K562 (cell line): ENCODE measurements around the gene RAB17. TPM values are rescaled to one million over a fixed set of nuclear protein-coding genes. Genes with fewer than 3 reads are reported as not detected.

Source experiments
- ATAC-seq: fragments of 200-7000 bp; cut with Tn5 transposase; 3 replicates; pipeline ENCODE4 v1.9.1; 2020; ENCODE audit warnings: moderate library complexity
- BruUV-seq: library from RNA; stranded (reverse); fragments of 400-500 nt; replicated peaks from 2 replicates; lab custom pipeline; 2021; lab: Mats Ljungman, UMichigan
- CTCF ChIA-PET: fragments of 300-600 bp; formaldehyde crosslinking; extraction: SDS; loops from one replicate; lab custom pipeline; 2021; ENCODE audit warnings: low intra/inter-chr PET ratio; lab: Yijun Ruan, JAX
- POLR2A ChIA-PET: fragments of 300-600, 350-650 bp; sonication (Branson Sonifier 250); formaldehyde crosslinking; extraction: SDS; loops from one replicate; lab custom pipeline; 2021; ENCODE audit warnings: antibody characterized with exemption, inconsistent platforms; lab: Yijun Ruan, JAX
- DNase-seq, 4 experiments: peaks; one replicate each; pipeline versions ENCODE4 v3.0.0 to v3.0.0-alpha.2; 2011 to 2018; ENCODE audit warnings: low spot score in 3 of 4, mixed read lengths in 3 of 4; ENCODE audit errors: extremely low read depth in 1 of 4
- FAIRE-seq: peaks from 2 replicates; lab custom pipeline; 2011; peaks lifted over from hg19 to GRCh38; lab: Jason Lieb, UNC
- H2AFZ ChIP-seq: 2 replicates; pipeline ENCODE4 v1.6.0; 2011; ENCODE audit warnings: low read depth, low read length, control low read depth, inconsistent platforms
- H3K27ac ChIP-seq: fragments of 200-600 bp; 3 replicates; pipeline ENCODE4 v1.8.0; 2011; ENCODE audit warnings: low read depth, mild to moderate bottlenecking, control low read depth, inconsistent platforms, low read length, moderate library complexity, mixed read lengths; ENCODE audit errors: extremely low read depth
- H3K27me3 ChIP-seq, 2 experiments: fragments of 300-600 bp in 1 of 2; 2 replicates in 1 of 2; 3 replicates in 1 of 2; pipeline versions ENCODE4 v1.6.0 to v1.8.0; 2011; ENCODE audit warnings: inconsistent platforms in 2 of 2, low read length in 2 of 2, mild to moderate bottlenecking in 1 of 2, mixed read lengths in 1 of 2, moderate library complexity in 1 of 2; ENCODE audit not compliant: control insufficient read depth in 2 of 2, insufficient read depth in 2 of 2
- H3K36me3 ChIP-seq: fragments of 300-600 bp; 3 replicates; pipeline ENCODE4 v1.8.0; 2011; ENCODE audit warnings: mild to moderate bottlenecking, low read length, inconsistent platforms; ENCODE audit not compliant: control insufficient read depth, insufficient read depth
- H3K4me1 ChIP-seq, 2 experiments: fragments of 200-600 bp in 1 of 2; replicated peaks in 1 of 2; 2 replicates in 1 of 2; 3 replicates in 1 of 2; pipeline versions ENCODE4 v1.5.1 to v1.8.0; 2011; ENCODE audit warnings: inconsistent platforms in 2 of 2, low read length in 2 of 2, mild to moderate bottlenecking in 1 of 2, mixed read lengths in 1 of 2, moderate library complexity in 1 of 2; ENCODE audit not compliant: control insufficient read depth in 2 of 2, insufficient read depth in 2 of 2
- H3K4me2 ChIP-seq: 2 replicates; pipeline ENCODE4 v1.6.1; 2011; ENCODE audit warnings: low read length, control low read depth, inconsistent platforms, mixed read lengths; ENCODE audit not compliant: insufficient read depth
- H3K4me3 ChIP-seq: fragments of 200-600 bp; sonication (generic), shearing (Covaris generic); 2 replicates; pipeline ENCODE4 v1.5.1; 2016; ENCODE audit warnings: control low read depth, inconsistent platforms
- H3K79me2 ChIP-seq: fragments of 200-600 bp; 3 replicates; pipeline ENCODE4 v1.8.0; 2011; ENCODE audit warnings: low read length, inconsistent platforms; ENCODE audit not compliant: control insufficient read depth, insufficient read depth
- H3K9ac ChIP-seq, 2 experiments: 2 replicates each; pipeline versions ENCODE4 v1.6.0 to v1.6.1; 2011; ENCODE audit warnings: low read depth in 2 of 2, low read length in 2 of 2, control low read depth in 1 of 2, inconsistent platforms in 1 of 2, mild to moderate bottlenecking in 1 of 2, mixed read lengths in 1 of 2; ENCODE audit not compliant: insufficient read depth in 1 of 2
- H3K9me1 ChIP-seq: one replicate; pipeline ENCODE4 v1.6.0; 2011; ENCODE audit warnings: inconsistent platforms, mild to moderate bottlenecking, low read length, moderate library complexity; ENCODE audit not compliant: control insufficient read depth, insufficient read depth
- H3K9me3 ChIP-seq: replicated peaks from 2 replicates; pipeline ENCODE4 v1.5.1; 2011; ENCODE audit warnings: low read depth, low read length, inconsistent platforms; ENCODE audit not compliant: control insufficient read depth, insufficient read depth
- H4K20me1 ChIP-seq: replicated peaks from 2 replicates; pipeline ENCODE4 v1.6.1; 2011; ENCODE audit warnings: low read length, inconsistent platforms, mixed read lengths; ENCODE audit not compliant: control insufficient read depth, insufficient read depth
- ARNT ChIP-seq, 2 experiments: fragments of 450-650 bp; IDR thresholded peaks; 2 replicates each; pipeline ENCODE4 v1.6.1; 2016; ENCODE audit warnings: mild to moderate bottlenecking in 1 of 2
- ATF1 ChIP-seq, 2 experiments: fragments of 450-650 bp in 1 of 2; IDR thresholded peaks; 2 replicates each; pipeline ENCODE4 v1.6.1; 2016; ENCODE audit warnings: missing compliant biosample characterization in 1 of 2, missing genetic modification characterization in 1 of 2
- CEBPB ChIP-seq: fragments of 450-650 bp; IDR thresholded peaks from 2 replicates; pipeline ENCODE4 v1.6.1; 2016; ENCODE audit warnings: missing genetic modification characterization, missing compliant biosample characterization
- GABPB1 ChIP-seq: sonication (generic); formaldehyde crosslinking; IDR thresholded peaks from 2 replicates; pipeline ENCODE4 v1.8.0; 2022; ENCODE audit warnings: mild to moderate bottlenecking, missing genetic modification reagents
- NCOA2 ChIP-seq, 2 experiments: fragments of 450-650 bp; IDR thresholded peaks; 2 replicates each; pipeline ENCODE4 v1.6.1; 2018; ENCODE audit warnings: mild to moderate bottlenecking in 2 of 2, moderate library complexity in 1 of 2; ENCODE audit not compliant: partially characterized antibody in 2 of 2
- POLR3A ChIP-seq: IDR thresholded peaks from 2 replicates; pipeline ENCODE4 v1.6.1; 2011; ENCODE audit warnings: borderline replicate concordance, mild to moderate bottlenecking, moderate library complexity; ENCODE audit not compliant: insufficient read length, insufficient read depth; ENCODE audit errors: extremely low read depth
- PTBP1 ChIP-seq: fragments of 200-400 bp; formaldehyde crosslinking; IDR thresholded peaks from 2 replicates; pipeline ENCODE4 v1.6.1; 2017; ENCODE audit warnings: low read depth, low read length
- TCF7L2 ChIP-seq: fragments of 150-350 bp; IDR thresholded peaks from 2 replicates; pipeline ENCODE4 v1.6.1; 2016; ENCODE audit warnings: low read depth, mild to moderate bottlenecking, low read length, moderate library complexity
- TRIM24 ChIP-seq, 2 experiments: fragments of 450-650 bp; IDR thresholded peaks; 2 replicates each; pipeline ENCODE4 v1.6.1; 2016
- ZBTB7A ChIP-seq: IDR thresholded peaks from 2 replicates; pipeline ENCODE4 v1.6.1; 2011; ENCODE audit warnings: low read depth, mild to moderate bottlenecking, low read length, moderate library complexity, borderline replicate concordance; ENCODE audit not compliant: control insufficient read depth
- ZNF41 ChIP-seq: fragments of 250-450 bp; sonication (Bioruptor Pico); conservative IDR thresholded peaks from 2 replicates; pipeline ENCODE4 v1.4.0; 2020; ENCODE audit warnings: mild to moderate bottlenecking
- ZNF57 ChIP-seq: fragments of 450-650 bp; formaldehyde crosslinking; IDR thresholded peaks from 2 replicates; pipeline ENCODE4 v1.4.0; 2020; ENCODE audit warnings: mild to moderate bottlenecking, moderate library complexity
- WGBS: fragments of 100-300 bp; shearing (Covaris generic); methylation state at CpG from one replicate; pipeline ENCODE4 v1.1.6; 2016; ENCODE audit warnings: low coverage, mixed read lengths; ENCODE audit not compliant: insufficient coverage; ENCODE audit errors: missing lambda C conversion rate; 5-methylcytosine and 5-hydroxymethylcytosine counted together
- in situ Hi-C: fragments of 300-500 bp; cut with MboI; formaldehyde crosslinking; loops from 4 replicates; pipeline ENCODE4 v1.15.0; 2018; ENCODE audit warnings: inconsistent platforms, mixed read lengths
- intact Hi-C: fragments of 100-400 bp; cut with micrococcal nuclease; formaldehyde crosslinking; loops from 2 replicates; pipeline ENCODE4 v1.14.2; 2022
- polyA plus RNA-seq, 8 experiments: library from polyadenylated mRNA; depleted of rRNA in 4 of 8; stranded (reverse) in 5 of 8; unstranded in 3 of 8; fragments of >200 nt; fragmentation: Nextera tagmentation in 2 of 8; fragmentation: Illumina TruSeq in 1 of 8; extraction: Ambion mirVana in 2 of 8; extraction: Trizol in 1 of 8; gene quantifications; 2 replicates each; pipeline versions ENCODE4 v1.2.1 to v1.2.3, GENCODE V29; 2011 to 2014; ENCODE audit warnings: inconsistent platforms in 1 of 8, missing spikeins in 1 of 8
- total RNA-seq, 7 experiments: library from RNA; depleted of rRNA in 6 of 7; stranded (reverse); fragments of >200 nt in 6 of 7; fragmentation: Illumina TruSeq in 2 of 7; extraction: Trizol in 2 of 7; gene quantifications; 2 replicates each; pipeline versions ENCODE4 v1.2.1 to v1.2.3, GENCODE V29; 2011 to 2021; ENCODE audit warnings: low replicate concordance in 1 of 7
- TF ChIP-seq, protein P1 (sequence below): fragments of 450-650 bp; formaldehyde crosslinking; IDR thresholded peaks from 2 replicates; pipeline ENCODE4 v1.4.0; 2022; ENCODE audit warnings: missing genetic modification characterization
- TF ChIP-seq, protein P2 (sequence below): sonication (generic); formaldehyde crosslinking; IDR thresholded peaks from 2 replicates; pipeline ENCODE4 v1.8.0; 2022; ENCODE audit warnings: missing genetic modification reagents, mild to moderate bottlenecking, borderline replicate concordance

The RAB17 gene
- total and polyA plus RNA-seq, 9 of the 15 experiments (the other 6 are each of a cell fraction or from before 2014, with no cell fraction given) = 0.13 TPM; not detected in 8

DNA sequence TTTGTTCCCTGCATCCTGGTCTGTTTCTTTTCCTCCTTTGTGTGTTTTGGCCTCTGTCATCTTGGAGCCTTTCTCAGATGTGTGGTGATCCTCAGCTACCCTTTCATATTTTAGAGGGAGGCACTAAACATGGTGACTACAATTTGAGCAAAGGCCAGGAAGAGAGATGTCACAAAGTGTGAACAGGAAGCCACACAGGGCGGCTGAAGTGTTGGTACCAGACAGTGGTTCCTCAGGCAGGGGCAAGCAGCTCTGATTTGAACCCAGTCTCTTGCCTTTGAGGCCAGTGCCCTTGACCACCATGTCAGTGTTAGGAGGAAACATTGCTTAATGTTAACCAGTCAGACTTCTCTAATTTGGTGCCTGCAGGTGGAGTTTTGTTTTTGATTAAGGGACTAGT lies 46.0 kb upstream of the RAB17 start (continued):
- TF ChIP-seq CEBPB (tag) = no peak
- no peak for TF ChIP-seq PTBP1

DNA sequence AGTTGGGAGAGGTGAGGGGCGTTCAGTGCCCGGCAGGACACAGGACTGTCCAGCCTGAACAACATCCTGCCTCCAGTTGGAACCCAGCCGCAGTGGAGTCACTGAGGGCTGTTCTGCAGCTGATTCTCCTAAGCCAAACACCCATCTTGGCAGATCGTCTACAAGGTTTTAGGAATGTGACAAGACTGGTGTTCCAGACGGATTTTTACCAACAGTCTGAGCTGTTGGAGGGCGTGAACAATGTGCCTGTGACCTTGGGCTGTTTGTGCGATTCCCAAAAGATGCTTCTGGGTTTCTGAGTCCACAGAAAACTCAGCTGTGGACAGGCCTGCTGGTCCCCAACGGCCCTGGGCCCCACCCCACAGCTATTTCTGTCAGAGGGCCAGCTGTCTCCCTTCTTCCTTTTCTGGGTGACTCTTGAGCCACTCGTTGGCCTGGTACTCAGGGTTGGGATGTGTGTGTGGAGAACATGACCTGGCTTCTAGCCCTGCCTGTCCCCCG lies 42.6 kb upstream of the RAB17 start:
- ATAC-seq = no peak
- Histone ChIP-seq H3K4me2 (no peak overlapping the region), H3K9me1 (no peaks in the 10 kb centered on the region), H4K20me1 (no peaks in the 10 kb centered on the region; the same call in 1 of the 2 replicates), H3K36me3 (no peaks in the 10 kb centered on the region), H3K27me3 (peaks cover 2 to 41% of the 10 kb centered on the region in 2 experiments; a peak in 4 of 5 replicates)
- BruUV-seq = no TSS peak
- CTCF ChIA-PET = no interaction called here
- no peak for DNase-seq
- in situ Hi-C loops = no loop called here
- TF ChIP-seq ATF1 (CRISPR knock-in tag; IDR thresholded peaks at IDR 0.05) = no peak
- TF ChIP-seq ATF1 (tag; IDR thresholded peaks at IDR 0.05) = no peak
- TF ChIP-seq POLR3A = no peak
- TF ChIP-seq, protein P1, sequence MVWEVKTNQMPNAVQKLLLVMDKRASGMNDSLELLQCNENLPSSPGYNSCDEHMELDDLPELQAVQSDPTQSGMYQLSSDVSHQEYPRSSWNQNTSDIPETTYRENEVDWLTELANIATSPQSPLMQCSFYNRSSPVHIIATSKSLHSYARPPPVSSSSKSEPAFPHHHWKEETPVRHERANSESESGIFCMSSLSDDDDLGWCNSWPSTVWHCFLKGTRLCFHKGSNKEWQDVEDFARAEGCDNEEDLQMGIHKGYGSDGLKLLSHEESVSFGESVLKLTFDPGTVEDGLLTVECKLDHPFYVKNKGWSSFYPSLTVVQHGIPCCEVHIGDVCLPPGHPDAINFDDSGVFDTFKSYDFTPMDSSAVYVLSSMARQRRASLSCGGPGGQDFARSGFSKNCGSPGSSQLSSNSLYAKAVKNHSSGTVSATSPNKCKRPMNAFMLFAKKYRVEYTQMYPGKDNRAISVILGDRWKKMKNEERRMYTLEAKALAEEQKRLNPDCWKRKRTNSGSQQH = no peak
- no peak for TF ChIP-seq ZNF41 (CRISPR knock-in tag)
- TF ChIP-seq NCOA2 (IDR thresholded peaks at IDR 0.05; ENCODE audit: partially characterized antibody in 2 of 2) = no peak
- TF ChIP-seq TCF7L2 = no peak
- TF ChIP-seq TRIM24 (IDR thresholded peaks at IDR 0.05) = no peak
- TF ChIP-seq ARNT (IDR thresholded peaks at IDR 0.05) = no peak
- TF ChIP-seq GABPB1 = no peak
- TF ChIP-seq, protein P2, sequence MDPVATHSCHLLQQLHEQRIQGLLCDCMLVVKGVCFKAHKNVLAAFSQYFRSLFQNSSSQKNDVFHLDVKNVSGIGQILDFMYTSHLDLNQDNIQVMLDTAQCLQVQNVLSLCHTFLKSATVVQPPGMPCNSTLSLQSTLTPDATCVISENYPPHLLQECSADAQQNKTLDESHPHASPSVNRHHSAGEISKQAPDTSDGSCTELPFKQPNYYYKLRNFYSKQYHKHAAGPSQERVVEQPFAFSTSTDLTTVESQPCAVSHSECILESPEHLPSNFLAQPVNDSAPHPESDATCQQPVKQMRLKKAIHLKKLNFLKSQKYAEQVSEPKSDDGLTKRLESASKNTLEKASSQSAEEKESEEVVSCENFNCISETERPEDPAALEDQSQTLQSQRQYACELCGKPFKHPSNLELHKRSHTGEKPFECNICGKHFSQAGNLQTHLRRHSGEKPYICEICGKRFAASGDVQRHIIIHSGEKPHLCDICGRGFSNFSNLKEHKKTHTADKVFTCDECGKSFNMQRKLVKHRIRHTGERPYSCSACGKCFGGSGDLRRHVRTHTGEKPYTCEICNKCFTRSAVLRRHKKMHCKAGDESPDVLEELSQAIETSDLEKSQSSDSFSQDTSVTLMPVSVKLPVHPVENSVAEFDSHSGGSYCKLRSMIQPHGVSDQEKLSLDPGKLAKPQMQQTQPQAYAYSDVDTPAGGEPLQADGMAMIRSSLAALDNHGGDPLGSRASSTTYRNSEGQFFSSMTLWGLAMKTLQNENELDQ (CRISPR knock-in tag) = no peak
- TF ChIP-seq ZNF57 (CRISPR knock-in tag) = no peak
- no peak for TF ChIP-seq ZBTB7A
- TF ChIP-seq, all 486 proteins: peak for 0
- H3K9me3 ChIP-seq = no peaks in the 10 kb centered on the region
- WGBS = 2% methylated on average over 7 of the region's 10 CpGs
- no peak overlapping the region for H3K4me3 ChIP-seq
- H3K9ac ChIP-seq = no peak overlapping the region
- no peaks in the 10 kb centered on the region for H3K4me1 ChIP-seq
- FAIRE-seq = no peak
- no peaks in the 10 kb centered on the region for H3K79me2 ChIP-seq
- intact Hi-C loops = no loop called here
- POLR2A ChIA-PET = interaction anchor here (0.6 kb wide), 1 partner anchor 163 kb away, joined by 3 read pairs; no protein-coding TSS in a partner anchor
- no peak overlapping the region for H3K27ac ChIP-seq
- no peak overlapping the region for H2AFZ ChIP-seq
